ENCODE results near the gene KRTAP21-3. TPM values are rescaled to one million over a fixed set of nuclear protein-coding genes. Genes with fewer than 3 reads are reported as not detected.

KRTAP21-3 gene
- polyA plus RNA-seq, 1 donor from 2014 or later = not detected

DNA sequence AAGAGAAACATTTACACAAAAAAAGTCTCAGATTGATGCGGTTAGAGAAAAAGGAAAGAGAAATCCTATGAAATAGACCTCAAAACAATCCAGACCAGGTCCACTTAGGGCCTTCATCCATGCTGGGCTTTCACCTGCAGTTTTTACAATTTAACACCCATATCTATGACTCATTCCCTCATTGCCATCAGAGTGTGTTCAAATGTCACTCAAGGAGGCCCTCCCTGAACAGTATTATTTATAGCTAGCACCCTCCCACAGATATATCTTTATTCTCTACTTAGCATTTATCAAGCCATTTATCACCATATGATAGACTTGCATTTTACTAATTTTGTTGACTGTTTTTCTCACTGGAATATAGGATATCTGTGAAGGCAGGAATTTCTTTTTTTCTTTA is 824 bp upstream of the KRTAP21-3 start:
- Histone ChIP-seq H3K36me3 (ENCODE audit: insufficient read depth, low read length) (no peaks in the 10 kb centered on the region), H3K4me2 (ENCODE audit: low read length) (no peak overlapping the region), H3K9me2 (ENCODE audit: insufficient read depth, low read length) (no peaks in the 10 kb centered on the region), H3K79me2 (replicated peaks; ENCODE audit: insufficient read depth, low read length) (no peaks in the 10 kb centered on the region), H4K20me1 (ENCODE audit: insufficient read depth) (no peaks in the 10 kb centered on the region), H3K9ac (ENCODE audit: low read length) (no peak overlapping the region), H3F3A (ENCODE audit: insufficient read depth, low read length, poor library complexity, severe bottlenecking) (no peaks in the 10 kb centered on the region), H3K4me3 (ENCODE audit: low read length) (no peak overlapping the region), H2AFZ (ENCODE audit: low read depth, low read length) (no peak overlapping the region), H3K9me3 (ENCODE audit: low read length) (no peaks in the 10 kb centered on the region), H3K27ac (ENCODE audit: low read length) (no peak overlapping the region), H3K27me3 (ENCODE audit: insufficient read depth, low read depth, low read length) (no peaks in the 10 kb centered on the region)
- TF ChIP-seq MXI1 (conservative IDR thresholded peaks at IDR 0.05; ENCODE audit: poor library complexity, severe bottlenecking) (no peak), TAF1 (IDR thresholded peaks at IDR 0.05; ENCODE audit: low read depth) (no peak), EZH2 (IDR thresholded peaks at IDR 0.05; ENCODE audit: borderline replicate concordance, insufficient read depth, low read length, poor library complexity, severe bottlenecking) (no peak), POLR2AphosphoS5 (IDR thresholded peaks at IDR 0.05) (no peak), SMC3 (conservative IDR thresholded peaks at IDR 0.05; ENCODE audit: poor library complexity) (no peak)

DNA sequence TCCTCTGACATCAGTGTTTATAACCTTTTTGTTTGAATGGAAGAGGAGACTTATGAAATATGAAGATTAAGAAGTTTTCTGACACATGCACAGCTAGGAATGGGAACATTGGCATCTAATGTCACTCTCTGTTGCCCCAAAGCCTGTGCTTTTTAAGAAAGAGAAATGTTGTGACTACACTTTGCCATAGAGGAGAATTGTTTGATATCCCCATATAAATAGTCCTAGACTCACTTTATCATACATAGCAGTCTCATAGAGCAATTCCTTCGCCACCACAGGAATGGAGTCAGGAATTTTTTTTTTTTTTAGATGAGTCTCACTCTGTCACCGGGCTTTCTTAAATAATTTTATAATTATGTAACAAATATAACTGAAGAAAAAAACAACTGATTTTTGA is 1.5 kb downstream of the KRTAP21-3 start:
- H3K36me3 ChIP-seq (ENCODE audit: insufficient read depth, low read length) = no peaks in the 10 kb centered on the region
- H3K9me3 ChIP-seq (ENCODE audit: low read length) = no peaks in the 10 kb centered on the region
- H3F3A ChIP-seq (ENCODE audit: insufficient read depth, low read length, poor library complexity, severe bottlenecking) = no peaks in the 10 kb centered on the region
- no peaks in the 10 kb centered on the region for H3K79me2 ChIP-seq (replicated peaks; ENCODE audit: insufficient read depth, low read length)
- no peak overlapping the region for H3K4me3 ChIP-seq (ENCODE audit: low read length)
- no peak overlapping the region for H2AFZ ChIP-seq (ENCODE audit: low read depth, low read length)
- H3K9ac ChIP-seq (ENCODE audit: low read length) = no peak overlapping the region
- H3K27ac ChIP-seq (ENCODE audit: low read length) = no peak overlapping the region
- H3K4me2 ChIP-seq (ENCODE audit: low read length) = no peak overlapping the region
- no peak for TF ChIP-seq EZH2 (IDR thresholded peaks at IDR 0.05; ENCODE audit: borderline replicate concordance, insufficient read depth, low read length, poor library complexity, severe bottlenecking)
- TF ChIP-seq POLR2AphosphoS5 (IDR thresholded peaks at IDR 0.05) = no peak
- no peak for TF ChIP-seq MXI1 (conservative IDR thresholded peaks at IDR 0.05; ENCODE audit: poor library complexity, severe bottlenecking)
- no peak for TF ChIP-seq RAD21 (conservative IDR thresholded peaks at IDR 0.05)
- no peak for TF ChIP-seq TAF1 (IDR thresholded peaks at IDR 0.05; ENCODE audit: low read depth)
- TF ChIP-seq, protein P1, sequence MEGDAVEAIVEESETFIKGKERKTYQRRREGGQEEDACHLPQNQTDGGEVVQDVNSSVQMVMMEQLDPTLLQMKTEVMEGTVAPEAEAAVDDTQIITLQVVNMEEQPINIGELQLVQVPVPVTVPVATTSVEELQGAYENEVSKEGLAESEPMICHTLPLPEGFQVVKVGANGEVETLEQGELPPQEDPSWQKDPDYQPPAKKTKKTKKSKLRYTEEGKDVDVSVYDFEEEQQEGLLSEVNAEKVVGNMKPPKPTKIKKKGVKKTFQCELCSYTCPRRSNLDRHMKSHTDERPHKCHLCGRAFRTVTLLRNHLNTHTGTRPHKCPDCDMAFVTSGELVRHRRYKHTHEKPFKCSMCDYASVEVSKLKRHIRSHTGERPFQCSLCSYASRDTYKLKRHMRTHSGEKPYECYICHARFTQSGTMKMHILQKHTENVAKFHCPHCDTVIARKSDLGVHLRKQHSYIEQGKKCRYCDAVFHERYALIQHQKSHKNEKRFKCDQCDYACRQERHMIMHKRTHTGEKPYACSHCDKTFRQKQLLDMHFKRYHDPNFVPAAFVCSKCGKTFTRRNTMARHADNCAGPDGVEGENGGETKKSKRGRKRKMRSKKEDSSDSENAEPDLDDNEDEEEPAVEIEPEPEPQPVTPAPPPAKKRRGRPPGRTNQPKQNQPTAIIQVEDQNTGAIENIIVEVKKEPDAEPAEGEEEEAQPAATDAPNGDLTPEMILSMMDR (IDR thresholded peaks at IDR 0.05; ENCODE audit: poor library complexity, severe bottlenecking) = no peak
- TF ChIP-seq, protein P2, sequence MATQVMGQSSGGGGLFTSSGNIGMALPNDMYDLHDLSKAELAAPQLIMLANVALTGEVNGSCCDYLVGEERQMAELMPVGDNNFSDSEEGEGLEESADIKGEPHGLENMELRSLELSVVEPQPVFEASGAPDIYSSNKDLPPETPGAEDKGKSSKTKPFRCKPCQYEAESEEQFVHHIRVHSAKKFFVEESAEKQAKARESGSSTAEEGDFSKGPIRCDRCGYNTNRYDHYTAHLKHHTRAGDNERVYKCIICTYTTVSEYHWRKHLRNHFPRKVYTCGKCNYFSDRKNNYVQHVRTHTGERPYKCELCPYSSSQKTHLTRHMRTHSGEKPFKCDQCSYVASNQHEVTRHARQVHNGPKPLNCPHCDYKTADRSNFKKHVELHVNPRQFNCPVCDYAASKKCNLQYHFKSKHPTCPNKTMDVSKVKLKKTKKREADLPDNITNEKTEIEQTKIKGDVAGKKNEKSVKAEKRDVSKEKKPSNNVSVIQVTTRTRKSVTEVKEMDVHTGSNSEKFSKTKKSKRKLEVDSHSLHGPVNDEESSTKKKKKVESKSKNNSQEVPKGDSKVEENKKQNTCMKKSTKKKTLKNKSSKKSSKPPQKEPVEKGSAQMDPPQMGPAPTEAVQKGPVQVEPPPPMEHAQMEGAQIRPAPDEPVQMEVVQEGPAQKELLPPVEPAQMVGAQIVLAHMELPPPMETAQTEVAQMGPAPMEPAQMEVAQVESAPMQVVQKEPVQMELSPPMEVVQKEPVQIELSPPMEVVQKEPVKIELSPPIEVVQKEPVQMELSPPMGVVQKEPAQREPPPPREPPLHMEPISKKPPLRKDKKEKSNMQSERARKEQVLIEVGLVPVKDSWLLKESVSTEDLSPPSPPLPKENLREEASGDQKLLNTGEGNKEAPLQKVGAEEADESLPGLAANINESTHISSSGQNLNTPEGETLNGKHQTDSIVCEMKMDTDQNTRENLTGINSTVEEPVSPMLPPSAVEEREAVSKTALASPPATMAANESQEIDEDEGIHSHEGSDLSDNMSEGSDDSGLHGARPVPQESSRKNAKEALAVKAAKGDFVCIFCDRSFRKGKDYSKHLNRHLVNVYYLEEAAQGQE (IDR thresholded peaks at IDR 0.05; ENCODE audit: borderline replicate concordance) = no peak
- no peak for TF ChIP-seq SMC3 (conservative IDR thresholded peaks at IDR 0.05; ENCODE audit: poor library complexity)
- no peak for TF ChIP-seq EP300 (conservative IDR thresholded peaks at IDR 0.05; ENCODE audit: poor library complexity, severe bottlenecking)
- H4K20me1 ChIP-seq (ENCODE audit: insufficient read depth) = no peaks in the 10 kb centered on the region
- H3K27me3 ChIP-seq (ENCODE audit: insufficient read depth, low read depth, low read length) = no peaks in the 10 kb centered on the region
- no peaks in the 10 kb centered on the region for H3K9me2 ChIP-seq (ENCODE audit: insufficient read depth, low read length)

Measured in neural cell (in vitro differentiated cells).